HCT116 (cell line): Measurements from ENCODE around the gene MOB3C. TPM values are rescaled to one million over a fixed set of nuclear protein-coding genes. Genes with fewer than 3 reads are reported as not detected.

Experiments used
- ATAC-seq: fragments of 200-7000 bp; cut with Tn5 transposase; 2 replicates; pipeline ENCODE4 v1.9.1; 2020; ENCODE audit warnings: mild to moderate bottlenecking, moderate library complexity
- BruUV-seq: library from RNA; stranded (reverse); fragments of 400-500 nt; replicated peaks from 2 replicates; lab custom pipeline; 2021; lab: Mats Ljungman, UMichigan
- CTCF ChIA-PET: fragments of 300-600 bp; sonication (Branson Sonifier 250); formaldehyde crosslinking; loops from one replicate; lab custom pipeline; 2021; ENCODE audit warnings: antibody characterized with exemption; lab: Charles Lee
- POLR2A ChIA-PET: fragments of 300-600, 350-600 bp; sonication (Branson Sonifier 250); formaldehyde crosslinking; loops from one replicate; lab custom pipeline; 2021; ENCODE audit warnings: antibody characterized with exemption; lab: Charles Lee
- RAD21 ChIA-PET, 2 experiments: fragments of 300-600 bp; sonication (Branson Sonifier 250); formaldehyde crosslinking; loops; one replicate each; lab custom pipeline; 2023; ENCODE audit warnings: low total read pairs in 2 of 2; ENCODE audit not compliant: uncharacterized antibody in 2 of 2, unreplicated experiment in 2 of 2, low non-redundant PET in 1 of 2; lab: Charles Lee
- DNase-seq: peaks from one replicate; pipeline ENCODE4 v3.0.0-alpha.2; 2010; ENCODE audit warnings: low read depth, low spot score
- H2AFZ ChIP-seq: fragments of 200-600 bp; shearing (Covaris generic), sonication (generic); 2 replicates; pipeline ENCODE4 v1.6.1; 2017; ENCODE audit warnings: low read depth, mixed run types, mixed read lengths, antibody characterized with exemption, low read length; ENCODE audit not compliant: poor library complexity, severe bottlenecking
- H3K27ac ChIP-seq: 2 replicates; pipeline ENCODE4 v1.5.1; 2012; ENCODE audit warnings: low read depth, low read length
- H3K27me3 ChIP-seq: fragments of 200-600 bp; sonication (generic); 2 replicates; pipeline ENCODE4 v1.6.1; 2016; ENCODE audit warnings: mixed run types, low read length, mixed read lengths; ENCODE audit not compliant: insufficient read depth
- H3K36me3 ChIP-seq, 2 experiments: fragments of 200-500 bp in 1 of 2; fragments of 200-600 bp in 1 of 2; sonication (Bioruptor generic) in 1 of 2; sonication (generic) in 1 of 2; 2 replicates each; pipeline versions ENCODE4 v1.5.1 to v1.6.1; 2014 to 2016; ENCODE audit warnings: low read length in 2 of 2, inconsistent platforms in 1 of 2, mixed read lengths in 1 of 2, mixed run types in 1 of 2; ENCODE audit not compliant: insufficient read depth in 2 of 2, control insufficient read depth in 1 of 2
- H3K4me1 ChIP-seq, 2 experiments: fragments of 200-600 bp in 1 of 2; sonication (generic) in 1 of 2; 2 replicates each; pipeline versions ENCODE4 v1.5.1 to v1.6.1; 2012 to 2017; ENCODE audit warnings: low read length in 2 of 2, inconsistent platforms in 1 of 2, mild to moderate bottlenecking in 1 of 2, mixed read lengths in 1 of 2, mixed run types in 1 of 2, moderate library complexity in 1 of 2; ENCODE audit not compliant: insufficient read depth in 2 of 2, control insufficient read depth in 1 of 2
- H3K4me2 ChIP-seq: fragments of 200-600 bp; sonication (generic); 2 replicates; pipeline ENCODE4 v1.6.1; 2017; ENCODE audit warnings: mixed run types, low read length, mixed read lengths
- H3K4me3 ChIP-seq, 2 experiments: fragments of 200-600 bp in 1 of 2; sonication (generic) in 1 of 2; replicated peaks in 1 of 2; 2 replicates each; pipeline ENCODE4 v1.5.1; 2011 to 2016; ENCODE audit warnings: low read length in 2 of 2, control low read depth in 1 of 2, low read depth in 1 of 2, mild to moderate bottlenecking in 1 of 2, mixed read lengths in 1 of 2, mixed run types in 1 of 2
- H3K79me2 ChIP-seq: fragments of 200-600 bp; sonication (generic); 2 replicates; pipeline ENCODE4 v1.6.1; 2017; ENCODE audit warnings: mild to moderate bottlenecking, mixed run types, low read length, moderate library complexity, mixed read lengths; ENCODE audit not compliant: insufficient read depth
- H3K9ac ChIP-seq: fragments of 200-600 bp; sonication (generic); 2 replicates; pipeline ENCODE4 v1.6.1; 2016; ENCODE audit warnings: low read length, mixed read lengths
- H3K9me2 ChIP-seq: fragments of 200-600 bp; sonication (generic), shearing (Covaris generic); 2 replicates; pipeline ENCODE4 v1.6.1; 2017; ENCODE audit warnings: mixed run types, mild to moderate bottlenecking, moderate library complexity; ENCODE audit not compliant: insufficient read depth
- H3K9me3 ChIP-seq, 2 experiments: fragments of 200-500 bp in 1 of 2; fragments of 200-600 bp in 1 of 2; sonication (Bioruptor generic) in 1 of 2; sonication (generic) in 1 of 2; 2 replicates each; pipeline ENCODE4 v1.6.1; 2014 to 2017; ENCODE audit warnings: low read length in 2 of 2, mixed read lengths in 2 of 2, inconsistent platforms in 1 of 2, low read depth in 1 of 2, mild to moderate bottlenecking in 1 of 2, mixed run types in 1 of 2, moderate library complexity in 1 of 2; ENCODE audit not compliant: control insufficient read depth in 1 of 2, insufficient read depth in 1 of 2
- H4K20me1 ChIP-seq: fragments of 200-600 bp; sonication (generic), shearing (Covaris generic); 2 replicates; pipeline ENCODE4 v1.6.1; 2017; ENCODE audit warnings: mixed run types, mild to moderate bottlenecking, moderate library complexity; ENCODE audit not compliant: insufficient read depth
- CBX3 ChIP-seq: IDR thresholded peaks from 2 replicates; pipeline ENCODE4 v1.6.1; 2012; ENCODE audit warnings: low read depth
- CEBPB ChIP-seq: IDR thresholded peaks from 2 replicates; pipeline ENCODE4 v1.6.1; 2012; ENCODE audit warnings: low read depth
- CTCF ChIP-seq, 3 experiments: fragments of 200-600 bp in 1 of 3; sonication (generic) in 1 of 3; IDR thresholded peaks in 2 of 3; conservative IDR thresholded peaks in 1 of 3; 2 replicates each; pipeline ENCODE4 v1.5.1; 2012 to 2017; ENCODE audit warnings: low read depth in 2 of 3, low read length in 2 of 3, antibody characterized with exemption in 1 of 3, borderline replicate concordance in 1 of 3, control low read depth in 1 of 3, mild to moderate bottlenecking in 1 of 3, mixed read lengths in 1 of 3, mixed run types in 1 of 3, moderate library complexity in 1 of 3; ENCODE audit not compliant: insufficient read depth in 1 of 3
- EGR1 ChIP-seq: IDR thresholded peaks from 2 replicates; pipeline ENCODE4 v1.6.1; 2012; ENCODE audit warnings: low read depth
- EZH2phosphoT487 ChIP-seq: fragments of 200-600 bp; IDR thresholded peaks from 2 replicates; pipeline ENCODE4 v1.6.1; 2018; ENCODE audit warnings: antibody characterized with exemption, borderline replicate concordance
- FOSL1 ChIP-seq: IDR thresholded peaks from 2 replicates; pipeline ENCODE4 v1.6.1; 2012; ENCODE audit warnings: low read depth
- RAD21 ChIP-seq: IDR thresholded peaks from 2 replicates; pipeline ENCODE4 v1.6.1; 2012; ENCODE audit warnings: low read depth, mild to moderate bottlenecking
- SIN3A ChIP-seq: IDR thresholded peaks from 2 replicates; pipeline ENCODE4 v1.6.1; 2012; ENCODE audit warnings: low read depth
- SP1 ChIP-seq: IDR thresholded peaks from 2 replicates; pipeline ENCODE4 v1.6.1; 2012; ENCODE audit warnings: low read depth
- SRF ChIP-seq: IDR thresholded peaks from 2 replicates; pipeline ENCODE4 v1.6.1; 2012; ENCODE audit warnings: low read depth
- TCF7L2 ChIP-seq: IDR thresholded peaks from 2 replicates; pipeline ENCODE4 v1.7.0; 2011; ENCODE audit warnings: borderline replicate concordance, inconsistent platforms; ENCODE audit not compliant: insufficient read depth, insufficient read length; ENCODE audit errors: extremely low read depth
- YY1 ChIP-seq: IDR thresholded peaks from 2 replicates; pipeline ENCODE4 v1.6.1; 2011; ENCODE audit warnings: low read length, low read depth, moderate library complexity, mild to moderate bottlenecking; ENCODE audit not compliant: insufficient replicate concordance; ENCODE audit errors: extremely low read depth
- ZFX ChIP-seq: fragments of 450-650 bp; IDR thresholded peaks from 2 replicates; pipeline ENCODE4 v1.6.1; 2017
- ZNF274 ChIP-seq: fragments of 200-500 bp; sonication (Bioruptor generic); IDR thresholded peaks from 2 replicates; pipeline ENCODE4 v1.6.1; 2014; ENCODE audit warnings: mild to moderate bottlenecking, low read depth, low read length, inconsistent platforms
- intact Hi-C: fragments of 100-400 bp; cut with micrococcal nuclease; formaldehyde crosslinking; loops from 2 replicates; pipeline ENCODE4 v1.10.0; 2022
- total RNA-seq: library from RNA; stranded (reverse); gene quantifications from one replicate; pipeline ENCODE4 v1.2.1, GENCODE V29; 2021; ENCODE audit not compliant: unreplicated experiment
- TF ChIP-seq, protein P1 (sequence below): IDR thresholded peaks from 2 replicates; pipeline ENCODE4 v1.6.1; 2012
- TF ChIP-seq, protein P2 (sequence below): IDR thresholded peaks from 2 replicates; pipeline ENCODE4 v1.6.1; 2011; ENCODE audit warnings: mild to moderate bottlenecking, low read length, moderate library complexity; ENCODE audit not compliant: insufficient replicate concordance; ENCODE audit errors: extremely low read depth
- TF ChIP-seq, protein P3 (sequence below): IDR thresholded peaks from 2 replicates; pipeline ENCODE4 v1.6.1; 2012

The MOB3C gene
- total RNA-seq, 1 experiment from 2014 or later, result 5.5 TPM

DNA sequence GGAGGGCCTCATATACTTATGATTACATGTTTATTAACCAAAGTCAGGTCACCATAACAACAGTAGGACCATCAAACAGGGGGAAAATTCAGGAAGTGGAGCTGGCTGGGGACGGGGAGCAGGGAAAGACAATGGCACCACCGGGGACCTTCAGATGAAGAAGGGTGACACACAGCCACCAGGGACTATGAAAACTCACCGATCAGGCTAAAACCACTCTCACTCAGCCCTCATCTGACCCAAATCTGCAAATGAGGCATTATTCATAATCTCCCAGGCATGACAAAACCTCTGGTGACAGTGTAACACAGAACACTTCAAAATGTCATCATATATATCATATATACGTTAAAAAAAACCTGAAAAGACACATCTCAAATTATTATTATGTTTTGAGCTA lies 23.8 kb downstream of the MOB3C start:
- H3K36me3 ChIP-seq, result peaks cover 14 to 23% of the 10 kb centered on the region in 2 experiments; a peak in 2 of 4 replicates
- intact Hi-C loops, result no loop called here
- no peaks in the 10 kb centered on the region for H3K9me2 ChIP-seq
- TF ChIP-seq SRF, result no peak
- no peak for TF ChIP-seq CEBPB
- TF ChIP-seq ZFX, result no peak
- TF ChIP-seq, protein P1, sequence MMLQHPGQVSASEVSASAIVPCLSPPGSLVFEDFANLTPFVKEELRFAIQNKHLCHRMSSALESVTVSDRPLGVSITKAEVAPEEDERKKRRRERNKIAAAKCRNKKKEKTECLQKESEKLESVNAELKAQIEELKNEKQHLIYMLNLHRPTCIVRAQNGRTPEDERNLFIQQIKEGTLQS, result no peak
- TF ChIP-seq, protein P2, sequence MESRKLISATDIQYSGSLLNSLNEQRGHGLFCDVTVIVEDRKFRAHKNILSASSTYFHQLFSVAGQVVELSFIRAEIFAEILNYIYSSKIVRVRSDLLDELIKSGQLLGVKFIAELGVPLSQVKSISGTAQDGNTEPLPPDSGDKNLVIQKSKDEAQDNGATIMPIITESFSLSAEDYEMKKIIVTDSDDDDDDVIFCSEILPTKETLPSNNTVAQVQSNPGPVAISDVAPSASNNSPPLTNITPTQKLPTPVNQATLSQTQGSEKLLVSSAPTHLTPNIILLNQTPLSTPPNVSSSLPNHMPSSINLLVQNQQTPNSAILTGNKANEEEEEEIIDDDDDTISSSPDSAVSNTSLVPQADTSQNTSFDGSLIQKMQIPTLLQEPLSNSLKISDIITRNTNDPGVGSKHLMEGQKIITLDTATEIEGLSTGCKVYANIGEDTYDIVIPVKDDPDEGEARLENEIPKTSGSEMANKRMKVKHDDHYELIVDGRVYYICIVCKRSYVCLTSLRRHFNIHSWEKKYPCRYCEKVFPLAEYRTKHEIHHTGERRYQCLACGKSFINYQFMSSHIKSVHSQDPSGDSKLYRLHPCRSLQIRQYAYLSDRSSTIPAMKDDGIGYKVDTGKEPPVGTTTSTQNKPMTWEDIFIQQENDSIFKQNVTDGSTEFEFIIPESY, result no peak
- TF ChIP-seq CTCF (IDR thresholded peaks at IDR 0.05 in 2 of 3, conservative IDR thresholded peaks at IDR 0.05 in 1 of 3; ENCODE audit: borderline replicate concordance in 1 of 3, insufficient read depth in 1 of 3, low read depth in 2 of 3, low read length in 2 of 3), result no peak
- no peak for TF ChIP-seq TCF7L2
- TF ChIP-seq CBX3, result no peak
- no peak for TF ChIP-seq YY1
- TF ChIP-seq ZNF274, result no peak
- no peak for TF ChIP-seq EZH2phosphoT487
- TF ChIP-seq EGR1, result no peak
- TF ChIP-seq SIN3A, result no peak
- TF ChIP-seq SP1, result no peak
- TF ChIP-seq FOSL1, result no peak
- TF ChIP-seq RAD21, result no peak
- TF ChIP-seq, protein P3, sequence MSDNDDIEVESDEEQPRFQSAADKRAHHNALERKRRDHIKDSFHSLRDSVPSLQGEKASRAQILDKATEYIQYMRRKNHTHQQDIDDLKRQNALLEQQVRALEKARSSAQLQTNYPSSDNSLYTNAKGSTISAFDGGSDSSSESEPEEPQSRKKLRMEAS, result no peak
- TF ChIP-seq, all 23 proteins: peak for 0
- Histone ChIP-seq H2AFZ (no peak overlapping the region), H3K9ac (no peak overlapping the region), H3K27me3 (no peaks in the 10 kb centered on the region), H3K27ac (no peak overlapping the region), H3K79me2 (no peaks in the 10 kb centered on the region), H3K4me1 (no peaks in the 10 kb centered on the region), H3K4me3 (no peak overlapping the region), H3K9me3 (no peaks in the 10 kb centered on the region), H3K4me2 (no peak overlapping the region), H4K20me1 (no peaks in the 10 kb centered on the region)
- ChIA-PET RAD21 (no interaction called here), CTCF (no interaction called here), POLR2A (no interaction called here)
- BruUV-seq, result no TSS peak
- no peak for DNase-seq
- ATAC-seq, result no peak
